GM21526 (cell line): ENCODE data around the gene VTI1A.

ENCODE experiments used
- ATAC-seq: cut with Tn5 transposase; IDR thresholded peaks from one replicate; pipeline ENCODE4 v1.9.1; 2021; ENCODE audit warnings: moderate library complexity; ENCODE audit not compliant: unreplicated experiment, low FRiP score

Gene VTI1A

GRCh38 chr10:112769611-112770370 lies 322.8 kb downstream of the VTI1A start:
- ATAC-seq: no peak

DNA sequence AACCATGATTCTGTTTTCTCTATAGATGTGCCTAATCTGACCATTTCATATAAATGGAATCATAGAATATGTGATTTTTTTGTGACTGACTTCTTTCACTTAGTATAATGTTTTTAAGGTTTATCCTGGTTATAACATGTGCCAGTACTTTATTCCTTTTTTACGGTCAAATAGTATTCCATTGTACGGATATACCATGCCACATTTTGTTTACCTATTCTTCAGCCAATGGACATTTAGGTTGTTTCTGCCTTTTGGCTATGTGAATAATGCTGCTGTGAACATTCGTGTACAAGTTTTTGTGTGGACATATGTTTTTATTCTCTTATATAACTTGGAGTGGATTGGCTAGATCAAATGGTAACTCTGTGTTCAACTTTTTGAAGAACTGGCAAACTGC lies 324.7 kb downstream of the VTI1A start:
- no peak for ATAC-seq

- ATAC-seq: no peak
Measured at GRCh38 chr10:112773783-112774182, 326.8 kb downstream of the VTI1A start.

DNA sequence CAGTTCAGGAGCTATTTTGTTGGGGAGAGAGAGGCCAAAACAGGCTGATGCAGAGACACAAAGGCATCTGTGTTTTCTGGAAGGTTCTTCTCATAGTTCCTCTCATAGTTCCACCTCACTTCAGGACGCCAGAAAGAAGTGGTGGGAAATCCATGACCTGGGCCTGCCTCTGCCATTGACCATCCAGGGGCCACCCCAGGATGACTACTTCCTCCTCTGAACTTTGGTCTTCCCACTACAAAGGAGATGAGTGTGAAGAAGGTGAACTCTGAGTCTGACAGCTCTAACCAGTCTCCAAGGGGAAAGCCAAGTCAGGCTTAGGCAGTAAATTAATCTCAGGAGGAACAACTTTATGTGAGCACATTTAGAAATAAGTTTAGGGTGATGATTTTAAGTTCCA lies 327.2 kb downstream of the VTI1A start:
- ATAC-seq: no peak

DNA sequence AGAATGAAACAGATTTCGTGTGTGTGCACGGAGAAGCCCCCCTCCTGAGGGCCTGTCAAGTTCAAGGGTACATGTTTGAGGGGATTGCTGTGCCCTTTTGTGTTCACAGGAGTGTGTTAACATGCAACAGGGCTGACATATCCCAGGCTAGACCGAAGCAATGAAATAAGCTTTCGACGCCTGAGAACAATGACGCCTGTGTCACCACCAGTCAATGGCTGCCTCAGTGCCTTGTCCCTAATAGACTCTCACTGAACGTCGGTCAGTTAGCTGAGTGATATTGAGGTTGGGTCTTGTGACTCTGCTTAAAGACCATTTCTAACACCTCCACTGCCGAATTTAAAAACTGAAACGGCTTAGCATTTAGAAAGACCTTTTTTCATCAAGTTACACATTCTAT lies 327.8 kb downstream of the VTI1A start:
- ATAC-seq: no peak

- ATAC-seq: no peak
Measured at GRCh38 chr10:112775381-112775780, 328.4 kb downstream of the VTI1A start.

DNA sequence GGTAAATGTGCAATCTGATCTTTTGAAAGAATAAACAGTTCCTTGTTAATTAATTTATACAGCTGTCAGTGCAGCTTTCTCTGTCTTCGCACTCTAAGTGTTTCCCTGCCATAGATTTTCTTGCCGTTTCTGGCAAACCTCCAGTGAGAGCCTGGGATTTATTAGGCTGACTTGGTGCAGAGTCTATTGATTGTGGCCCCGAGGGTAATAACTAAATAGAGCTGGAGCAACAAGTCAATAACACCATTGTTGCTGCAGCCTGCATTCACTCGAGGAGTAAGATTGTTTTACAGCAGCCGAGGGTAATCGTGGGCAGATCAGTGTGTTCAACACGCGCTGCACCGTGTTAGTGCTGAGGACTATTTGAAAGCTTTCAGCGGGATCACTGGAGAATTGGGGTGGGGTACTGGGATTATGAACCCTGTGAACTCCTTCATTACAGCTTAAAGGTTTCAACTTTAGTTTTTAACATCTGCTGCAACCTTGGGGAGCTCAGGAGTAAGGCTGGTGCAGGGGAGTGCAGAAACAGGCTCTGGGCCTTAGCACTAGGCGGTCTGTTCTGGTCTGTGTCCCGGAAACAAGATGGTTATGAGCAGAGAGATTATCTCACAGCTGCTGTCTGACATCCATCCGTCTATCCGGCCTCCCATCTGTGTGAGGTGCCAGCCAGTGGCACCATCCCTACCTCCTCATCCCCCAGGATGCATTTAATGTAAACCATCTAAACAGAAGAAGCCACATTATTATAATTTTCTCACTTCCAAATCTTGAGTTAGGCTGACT lies 329.1 kb downstream of the VTI1A start:
- no peak for ATAC-seq

GRCh38 chr10:112778579-112778978 lies 331.6 kb downstream of the VTI1A start:
- no peak for ATAC-seq

- no peak for ATAC-seq
Measured at GRCh38 chr10:112779025-112779770, 332.2 kb downstream of the VTI1A start.

- ATAC-seq: no peak
Measured at GRCh38 chr10:112782200-112782907, 335.3 kb downstream of the VTI1A start.

DNA sequence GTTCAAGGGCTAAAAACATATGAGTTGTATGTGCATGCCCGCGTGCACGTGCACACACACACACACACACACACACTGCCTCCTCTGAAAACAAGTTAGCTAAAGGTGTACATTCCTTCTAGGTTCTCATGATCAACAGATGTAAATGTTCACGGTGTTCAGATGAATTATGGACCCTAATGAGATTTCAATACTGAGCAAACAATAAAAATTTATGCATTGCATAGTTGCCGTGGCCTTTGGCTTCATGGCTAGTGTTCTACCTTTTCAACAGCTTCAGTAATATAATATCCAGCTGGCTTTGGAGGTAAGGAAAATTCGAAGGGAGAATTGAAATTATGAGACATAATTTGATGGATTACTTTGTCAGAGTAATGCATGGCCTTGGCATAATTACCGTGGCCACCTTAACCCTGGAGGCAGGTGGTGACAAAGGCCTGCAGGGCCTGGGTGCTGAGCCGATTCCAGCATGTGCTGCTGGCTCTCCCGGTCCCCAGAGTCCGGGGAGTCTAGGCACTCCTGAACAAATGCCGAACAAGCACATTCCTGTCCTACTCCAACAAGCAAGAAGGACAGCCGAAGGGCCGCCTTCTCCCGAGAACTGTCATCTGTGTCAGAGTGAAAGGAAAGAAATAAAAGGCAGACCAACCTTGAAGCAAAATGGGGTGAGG lies 336.5 kb downstream of the VTI1A start:
- no peak for ATAC-seq

- ATAC-seq: no peak
Measured at GRCh38 chr10:112784022-112784461, 337.0 kb downstream of the VTI1A start.

- no peak for ATAC-seq
Measured at GRCh38 chr10:112785089-112785488, 338.1 kb downstream of the VTI1A start.

GRCh38 chr10:112789248-112789647 lies 342.2 kb downstream of the VTI1A start:
- no peak for ATAC-seq

- ATAC-seq: no peak
Measured at GRCh38 chr10:112790030-112790429, 343.0 kb downstream of the VTI1A start.

GRCh38 chr10:112790921-112791320 lies 343.9 kb downstream of the VTI1A start:
- ATAC-seq: no peak

DNA sequence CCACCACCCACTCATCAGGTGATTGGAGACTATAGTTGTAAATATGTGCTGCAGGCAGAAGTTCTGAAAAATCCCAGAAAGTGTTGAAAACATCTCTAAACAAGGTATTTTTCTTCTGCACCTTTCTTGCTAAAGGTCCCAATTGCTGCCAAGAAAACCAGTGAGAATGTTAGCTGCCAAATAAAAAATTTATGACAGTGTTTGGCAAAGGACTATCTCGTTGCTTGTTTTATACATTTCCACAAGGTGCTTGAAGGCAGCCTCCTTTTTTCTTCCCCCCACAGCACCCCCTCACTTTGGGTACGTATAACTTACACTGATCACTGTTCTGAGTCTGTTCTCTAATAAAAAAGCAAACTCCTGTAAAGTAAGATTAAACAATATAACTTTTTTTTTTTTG lies 344.4 kb downstream of the VTI1A start:
- no peak for ATAC-seq

GRCh38 chr10:112792487-112793201 lies 345.6 kb downstream of the VTI1A start:
- ATAC-seq: no peak

DNA sequence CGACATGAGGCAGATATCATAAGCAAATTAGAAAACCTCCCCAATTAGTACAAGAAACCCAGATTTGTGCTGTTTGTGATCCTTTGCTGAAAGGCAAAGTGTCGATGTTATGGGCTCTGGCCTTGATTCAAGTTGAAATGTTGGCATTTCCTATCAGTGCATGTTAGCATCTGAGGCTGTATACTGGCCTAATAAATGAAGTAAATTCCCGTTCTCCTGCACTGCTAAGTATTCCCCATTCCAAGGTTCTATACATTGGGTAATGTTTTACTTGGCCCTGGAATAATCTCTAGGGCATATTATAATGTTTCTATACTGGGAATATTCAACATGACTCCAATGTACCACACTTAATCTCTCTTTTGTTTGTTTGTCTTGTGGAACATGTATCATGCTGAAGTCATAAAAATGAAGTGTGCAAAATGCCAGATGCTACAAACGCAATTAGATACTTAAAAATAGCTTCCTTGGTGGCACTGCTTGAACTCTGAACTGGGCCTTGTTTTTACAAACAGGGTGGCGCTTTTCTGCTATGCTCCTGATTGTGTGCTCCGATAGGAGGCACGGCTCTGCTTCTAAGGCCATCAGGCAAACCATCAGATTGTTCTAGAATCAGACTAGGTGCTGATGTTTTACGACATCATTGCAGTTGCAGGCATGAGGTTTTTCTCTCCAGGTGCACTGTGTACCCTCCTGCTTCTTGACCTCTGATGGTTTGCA lies 346.3 kb downstream of the VTI1A start:
- ATAC-seq: no peak
